Renal pelvis (tissue), 12 donors: ENCODE results near the gene GSX1. TPM values are rescaled to one million over a fixed set of nuclear protein-coding genes. Genes with fewer than 3 reads are reported as not detected.
A peak's percentile ranks its signal among the peaks of the same experiment; 100 is the strongest.
"Not testable (repeated sequence)": the region's sequence is repeated elsewhere in the genome, so short reads cannot be mapped to it uniquely, and the experiment has no call there.

Experiments used
- DNase-seq: peaks from one replicate; pipeline ENCODE4 v3.0.0-alpha.2; 2013
- long read RNA-seq, 16 experiments: transcript quantifications; one replicate each; lab custom pipeline, GENCODE V29; 2026
- polyA plus RNA-seq, 3 donors: library from polyadenylated mRNA; unstranded; fragments of 120-200 nt; gene quantifications; one replicate each; pipeline ENCODE4 v1.2.1, GENCODE V29; 2013; ENCODE audit not compliant: insufficient read length in 3 of 3

GSX1 gene
- polyA plus RNA-seq, result not detected
- long read RNA-seq, donor 1, result 0 reads
- long read RNA-seq, donor 2, result 0 reads
- long read RNA-seq, donor 3, result 0 reads
- long read RNA-seq, donor 4, result 0 reads
- long read RNA-seq, donor 5, result 0 reads
- long read RNA-seq, donor 6, result 0 reads
- long read RNA-seq, donor 7, result 0 reads
- long read RNA-seq, donor 8, result 0 reads
- long read RNA-seq, donor 9, result 0 reads
- long read RNA-seq, donor 10, result 0 reads
- long read RNA-seq, donor 11, result 0 reads
- long read RNA-seq, donor 12, result 0 reads
- long read RNA-seq, donor 13, result 0 reads
- long read RNA-seq, donor 14, result 0 reads
- long read RNA-seq, donor 15, result 0 reads
- long read RNA-seq, donor 16, result 0 reads

DNA sequence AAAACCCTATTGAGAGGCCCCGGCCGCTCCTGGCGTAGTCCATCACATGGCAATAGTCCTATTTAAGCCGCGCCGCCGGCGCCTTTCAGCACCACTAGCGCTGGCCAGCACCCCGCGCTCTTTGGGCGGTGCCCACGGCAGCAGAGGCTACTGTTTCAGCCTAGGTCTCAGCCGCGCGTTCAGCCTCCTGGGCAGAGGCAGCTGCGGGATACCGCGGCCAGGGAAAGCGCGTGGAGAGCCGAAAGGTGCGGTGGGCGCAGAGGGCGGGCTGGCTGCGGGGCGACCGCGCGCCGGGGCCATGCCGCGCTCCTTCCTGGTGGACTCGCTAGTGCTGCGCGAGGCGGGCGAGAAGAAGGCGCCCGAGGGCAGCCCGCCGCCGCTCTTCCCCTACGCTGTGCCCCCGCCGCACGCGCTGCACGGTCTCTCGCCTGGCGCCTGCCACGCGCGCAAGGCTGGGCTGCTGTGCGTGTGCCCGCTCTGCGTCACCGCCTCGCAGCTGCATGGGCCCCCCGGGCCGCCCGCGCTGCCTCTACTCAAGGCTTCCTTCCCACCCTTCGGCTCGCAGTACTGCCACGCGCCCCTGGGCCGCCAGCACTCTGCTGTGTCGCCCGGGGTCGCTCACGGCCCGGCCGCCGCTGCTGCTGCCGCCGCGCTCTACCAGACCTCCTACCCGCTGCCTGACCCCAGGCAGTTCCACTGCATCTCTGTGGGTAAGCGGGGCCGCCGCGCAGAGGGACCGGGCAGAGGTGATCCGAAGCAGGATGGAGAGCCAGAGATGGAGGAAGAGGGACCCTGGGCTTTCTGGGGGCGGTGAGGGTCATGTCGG is at the start of gene GSX1:
Gene GSX1 (plus strand): TSS at position 91 of the 826 bp plus-strand sequence. CDS start 208 bp downstream, at position 299.
- peak; percentile 85 for DNase-seq

DNA sequence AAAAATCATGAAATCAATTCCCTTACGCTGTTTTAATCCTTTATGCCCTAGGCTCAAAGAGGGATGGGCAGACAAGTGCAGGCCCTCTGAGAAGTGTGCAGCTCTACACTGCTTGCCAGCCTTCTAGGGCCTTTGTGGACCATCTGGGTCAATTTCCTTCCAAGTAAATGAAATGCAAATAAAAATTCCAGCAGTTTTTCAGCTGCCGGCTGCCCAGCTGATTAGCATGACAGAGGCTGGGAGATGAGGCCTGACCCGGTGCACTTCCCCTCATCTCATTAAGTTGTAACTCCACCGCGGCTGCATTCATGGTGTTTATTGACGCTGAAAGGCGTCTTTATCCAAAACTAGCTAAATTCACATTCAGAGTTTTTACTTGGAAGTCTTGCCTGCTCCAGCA is 47.5 kb upstream of the GSX1 start:
- peak; percentile 4 for DNase-seq

DNA sequence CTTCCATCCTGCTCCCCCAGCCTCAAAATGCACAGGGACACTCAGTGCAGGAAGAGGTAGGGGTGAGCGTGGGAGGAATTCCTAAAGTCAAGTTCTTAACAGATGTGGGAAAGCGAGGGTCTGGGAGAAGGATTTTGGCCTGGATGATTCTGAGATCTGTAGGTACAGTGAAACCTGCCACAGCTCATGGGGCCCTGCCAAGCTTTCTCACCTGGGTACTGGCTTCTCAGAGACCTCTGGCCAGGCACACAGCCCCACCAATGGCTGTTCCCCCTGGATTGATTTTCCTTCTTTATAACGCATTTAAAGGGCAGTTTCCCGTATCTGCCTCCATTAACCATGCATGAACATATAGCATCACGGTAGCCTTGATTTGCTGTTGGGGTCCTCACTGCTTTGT is 47.0 kb upstream of the GSX1 start:
- DNase-seq, result no peak

DNA sequence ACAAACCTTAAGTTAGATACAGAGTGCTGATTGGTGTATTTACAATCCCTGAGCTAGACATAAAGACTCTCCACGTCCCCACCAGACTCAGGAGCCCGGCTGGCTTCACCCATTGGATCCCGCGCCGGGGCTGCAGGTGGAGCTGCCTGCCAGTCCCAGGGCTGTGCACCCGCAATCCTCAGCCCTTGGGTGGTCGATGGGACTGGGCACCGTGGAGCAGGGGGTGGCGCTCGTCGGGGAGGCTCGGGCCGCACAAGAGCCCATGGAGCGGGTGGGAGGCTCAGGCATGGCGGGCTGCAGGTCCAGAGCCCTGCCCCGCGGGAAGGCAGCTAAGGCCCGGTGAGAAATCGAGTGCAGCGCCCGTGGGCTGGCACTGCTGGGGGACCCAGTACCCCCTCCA is 44.1 kb upstream of the GSX1 start:
- DNase-seq, result not testable (repeated sequence)

DNA sequence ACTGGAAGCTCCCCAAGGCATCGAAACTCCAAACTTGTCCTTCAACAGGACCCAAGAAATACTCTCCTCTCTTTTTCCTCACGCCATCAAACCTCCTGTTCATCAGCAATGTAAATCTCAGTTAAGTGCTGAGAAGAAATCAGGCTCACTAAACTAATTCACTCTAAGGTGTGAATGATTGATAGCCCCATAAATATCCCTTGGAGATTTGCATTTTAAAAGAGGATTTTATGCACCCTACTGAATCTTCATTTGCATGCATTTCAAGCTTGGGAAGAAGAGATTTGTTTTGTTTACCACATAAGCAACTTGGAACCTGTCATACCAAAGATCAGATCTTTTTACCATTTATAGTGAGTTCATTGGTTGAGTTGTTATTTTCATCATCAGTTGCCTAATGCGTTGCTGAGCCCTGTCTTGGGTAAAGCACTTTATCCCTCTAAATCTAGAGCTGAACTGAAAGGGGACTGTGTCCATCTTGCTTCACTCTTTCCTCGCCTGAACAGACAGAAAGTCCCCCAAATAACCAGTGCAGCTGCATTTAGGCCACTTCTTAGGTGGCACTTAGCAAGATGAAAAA is 40.2 kb upstream of the GSX1 start:
- no peak for DNase-seq

DNA sequence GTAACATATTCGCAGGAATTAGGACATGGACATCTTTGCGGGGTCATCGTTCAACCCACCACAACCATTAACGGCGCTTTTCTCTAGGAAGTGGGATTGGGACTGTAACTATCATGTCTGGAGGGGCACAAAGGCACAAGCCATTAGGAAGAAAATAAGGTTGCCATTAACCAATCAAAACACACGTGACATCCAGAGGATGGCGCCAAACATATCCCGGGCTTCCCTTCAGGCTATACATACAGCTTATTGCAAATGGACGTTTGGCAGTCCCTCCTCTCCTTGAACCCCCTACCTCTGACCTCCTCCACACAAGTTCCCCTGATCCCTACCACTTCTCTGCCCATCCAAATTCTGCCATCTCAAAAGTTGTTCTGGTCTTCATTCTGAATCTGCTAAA is 26.6 kb upstream of the GSX1 start:
- DNase-seq, result no peak

DNA sequence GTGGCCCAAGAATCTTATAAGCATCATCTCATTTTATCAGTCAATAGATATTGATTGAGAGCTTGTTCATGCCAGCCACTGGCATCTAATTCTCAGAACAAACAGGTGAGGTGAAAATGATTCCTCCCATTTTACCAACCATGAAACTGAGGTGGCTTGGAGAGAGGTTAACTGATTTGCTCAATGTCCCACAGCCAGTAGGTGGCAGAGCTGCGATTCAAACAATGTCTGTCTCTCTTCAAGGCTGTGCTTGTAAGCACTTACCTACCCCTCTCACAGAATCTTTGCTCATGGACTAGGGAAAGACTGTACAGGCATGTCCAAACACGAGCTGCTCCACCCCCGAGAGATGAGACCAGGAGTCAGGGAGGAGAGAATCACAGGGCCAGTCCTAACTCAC is 21.5 kb upstream of the GSX1 start:
- DNase-seq, result no peak

DNA sequence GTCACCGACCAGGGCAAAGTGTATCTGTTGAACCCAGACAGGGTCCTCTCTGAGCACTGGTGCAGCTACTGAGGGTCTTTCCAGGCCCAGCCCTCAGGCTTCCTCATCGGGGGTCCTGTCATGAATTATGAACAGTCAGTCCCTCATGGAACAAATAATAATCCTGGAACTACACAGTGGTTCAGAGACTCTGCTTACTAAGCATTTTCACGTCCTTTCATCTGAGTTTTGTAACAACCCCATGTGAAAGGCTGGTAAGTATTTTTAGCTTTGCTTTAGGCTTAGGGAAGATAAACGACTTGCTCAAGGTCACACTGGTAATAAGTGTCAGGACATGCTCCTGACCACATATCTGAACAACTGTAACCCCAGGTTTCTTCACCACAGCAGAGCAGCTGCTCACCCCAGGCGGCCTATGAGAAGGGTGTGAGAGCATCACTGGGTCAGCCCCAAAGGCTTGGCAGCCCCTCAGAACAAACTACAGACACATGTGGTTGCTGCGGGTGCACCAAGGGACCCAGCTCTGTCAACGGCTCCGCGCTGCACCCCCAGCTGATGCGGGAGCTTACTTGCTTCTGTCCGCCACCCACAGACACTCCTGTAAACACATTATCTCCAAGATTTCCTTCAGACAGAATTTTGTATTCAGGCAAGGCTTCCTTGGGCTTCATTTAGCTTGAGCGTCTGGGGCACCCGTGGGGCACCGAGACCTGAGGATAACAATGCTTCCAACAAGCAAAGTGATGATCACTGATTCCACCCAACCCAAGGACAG is 19.4 kb upstream of the GSX1 start:
- DNase-seq, result no peak

DNA sequence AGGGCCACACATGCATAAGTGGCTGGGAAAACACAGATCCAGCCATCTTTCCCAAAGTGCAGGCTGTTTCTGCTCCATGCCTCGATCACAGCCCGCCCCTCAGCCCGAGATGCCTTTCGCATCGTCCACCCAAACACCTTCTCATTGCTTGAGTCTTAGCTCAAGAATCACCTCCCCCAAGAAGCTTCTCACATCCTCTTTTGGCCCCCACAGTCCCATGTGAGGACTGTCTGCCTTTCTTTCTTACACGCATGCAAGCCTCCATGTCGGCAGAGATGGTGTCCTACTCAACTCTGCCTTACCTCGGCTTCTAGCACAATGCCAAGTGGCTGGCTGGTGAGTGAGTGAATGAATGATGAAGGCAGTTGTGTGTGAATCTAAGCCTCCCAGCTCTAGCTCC is 18.1 kb upstream of the GSX1 start:
- no peak for DNase-seq

DNA sequence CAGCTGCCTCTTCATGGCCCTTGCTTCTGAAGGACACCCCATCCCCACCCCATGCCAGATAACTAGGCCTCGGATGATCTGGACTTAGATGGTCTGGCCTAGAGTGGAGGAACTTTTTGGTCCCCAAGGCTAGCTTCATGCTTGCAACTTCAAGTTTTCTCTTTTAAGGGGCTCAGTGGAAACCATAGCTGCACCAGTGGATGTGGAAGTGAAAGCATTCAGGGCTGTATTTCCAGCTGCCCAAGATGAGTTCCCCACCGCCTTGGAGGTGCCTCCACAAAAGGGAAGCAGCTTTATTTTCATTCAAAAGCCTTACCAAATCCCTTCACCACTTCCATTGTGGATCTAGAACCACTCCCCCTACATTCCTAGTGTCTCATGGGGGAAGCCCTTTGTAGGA is 17.6 kb upstream of the GSX1 start:
- no peak for DNase-seq

DNA sequence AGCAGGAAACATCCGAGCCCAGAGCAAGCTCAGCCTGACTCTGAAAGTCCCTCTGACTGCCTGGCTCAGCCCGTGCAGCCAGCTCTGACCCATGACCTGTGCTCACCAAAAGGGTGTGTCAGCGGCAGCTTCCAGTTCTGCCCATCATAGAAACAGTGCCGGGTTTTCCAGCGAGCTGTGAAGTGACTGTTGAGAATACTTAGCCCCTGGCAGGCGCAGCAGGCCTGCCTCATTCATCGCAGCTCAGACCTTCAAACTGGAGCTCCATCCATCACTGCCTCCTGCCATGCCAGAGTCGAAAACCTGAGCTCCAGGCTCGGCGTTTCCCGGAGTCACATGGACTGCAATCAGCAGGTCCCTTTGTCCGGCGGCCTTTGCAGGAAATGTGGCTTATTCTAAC is 16.3 kb upstream of the GSX1 start:
- no peak for DNase-seq

DNA sequence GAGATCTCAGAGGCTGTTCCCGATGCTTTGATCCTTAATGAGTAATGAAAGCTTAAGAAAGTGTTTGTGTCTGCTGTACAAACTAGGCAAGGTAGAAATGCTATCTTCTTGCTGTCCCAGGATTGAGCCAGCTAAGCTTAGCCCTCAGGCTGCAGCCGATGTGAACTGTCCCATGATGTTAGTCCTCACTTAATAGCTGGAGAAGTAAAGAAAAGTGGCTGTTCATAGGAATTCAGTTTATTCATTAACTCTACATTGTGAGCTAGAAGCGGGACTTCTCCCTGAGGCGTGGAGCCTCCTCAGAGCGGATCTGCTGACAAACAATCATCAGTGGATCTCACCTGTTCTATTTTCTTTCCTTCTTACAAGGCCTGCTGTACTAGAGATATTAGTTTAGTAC is 10.1 kb upstream of the GSX1 start:
- no peak for DNase-seq

DNA sequence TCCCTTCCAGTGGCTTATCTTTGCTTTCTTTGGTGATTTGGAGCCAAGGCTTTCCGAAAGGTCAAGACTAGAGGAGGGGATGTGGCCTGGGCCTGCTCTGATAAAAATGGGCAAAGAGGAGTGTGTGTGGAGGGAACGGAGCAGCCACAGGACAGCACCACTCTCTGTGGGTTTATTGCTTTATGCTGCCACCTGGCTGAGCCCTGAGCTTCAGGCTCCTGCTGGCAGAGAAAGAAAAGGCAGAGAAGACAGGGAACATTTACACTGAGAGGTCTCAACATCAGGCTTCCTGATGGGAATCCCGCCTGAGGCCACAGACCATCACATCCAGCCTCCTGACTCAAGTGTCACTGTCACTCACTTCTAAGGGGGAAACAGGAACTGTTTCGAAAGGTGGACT is 9.2 kb upstream of the GSX1 start:
- no peak for DNase-seq

DNA sequence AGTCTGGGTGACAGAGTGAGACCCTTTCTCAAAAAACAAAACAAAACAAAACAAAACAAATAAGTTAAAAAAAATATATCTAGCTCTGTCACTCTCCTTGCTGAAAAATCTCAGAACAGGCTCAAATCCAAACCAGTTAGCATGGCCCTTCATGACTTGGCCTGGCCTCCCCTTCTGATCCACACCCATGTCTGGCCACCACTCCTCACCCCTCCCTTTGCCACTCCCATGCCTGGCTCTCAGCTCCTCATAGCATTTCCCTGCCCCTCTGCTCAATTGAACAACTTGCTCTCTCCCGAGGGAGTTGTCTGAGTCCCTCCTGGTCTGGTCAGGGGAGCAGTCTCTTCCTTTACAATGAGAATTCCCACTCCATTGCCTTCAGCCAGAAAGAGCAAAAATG is 4.0 kb upstream of the GSX1 start:
- no peak for DNase-seq

DNA sequence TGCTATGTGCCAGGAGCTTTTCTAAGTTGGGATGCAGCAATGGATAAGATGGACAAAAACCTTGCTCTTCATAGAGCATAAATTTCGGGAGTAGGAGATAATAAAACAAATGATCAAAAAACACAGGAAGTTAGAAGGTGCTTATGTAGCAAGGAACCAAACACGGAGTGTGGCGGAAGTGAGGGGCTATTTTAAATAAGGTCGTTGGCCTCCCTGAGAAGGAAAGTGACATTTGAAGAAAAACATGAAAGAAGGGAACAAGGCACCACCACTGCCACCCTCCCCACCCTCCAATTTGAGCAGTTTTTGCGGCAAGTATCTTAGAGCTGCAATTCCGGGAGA is 3.2 kb upstream of the GSX1 start:
- no peak for DNase-seq

DNA sequence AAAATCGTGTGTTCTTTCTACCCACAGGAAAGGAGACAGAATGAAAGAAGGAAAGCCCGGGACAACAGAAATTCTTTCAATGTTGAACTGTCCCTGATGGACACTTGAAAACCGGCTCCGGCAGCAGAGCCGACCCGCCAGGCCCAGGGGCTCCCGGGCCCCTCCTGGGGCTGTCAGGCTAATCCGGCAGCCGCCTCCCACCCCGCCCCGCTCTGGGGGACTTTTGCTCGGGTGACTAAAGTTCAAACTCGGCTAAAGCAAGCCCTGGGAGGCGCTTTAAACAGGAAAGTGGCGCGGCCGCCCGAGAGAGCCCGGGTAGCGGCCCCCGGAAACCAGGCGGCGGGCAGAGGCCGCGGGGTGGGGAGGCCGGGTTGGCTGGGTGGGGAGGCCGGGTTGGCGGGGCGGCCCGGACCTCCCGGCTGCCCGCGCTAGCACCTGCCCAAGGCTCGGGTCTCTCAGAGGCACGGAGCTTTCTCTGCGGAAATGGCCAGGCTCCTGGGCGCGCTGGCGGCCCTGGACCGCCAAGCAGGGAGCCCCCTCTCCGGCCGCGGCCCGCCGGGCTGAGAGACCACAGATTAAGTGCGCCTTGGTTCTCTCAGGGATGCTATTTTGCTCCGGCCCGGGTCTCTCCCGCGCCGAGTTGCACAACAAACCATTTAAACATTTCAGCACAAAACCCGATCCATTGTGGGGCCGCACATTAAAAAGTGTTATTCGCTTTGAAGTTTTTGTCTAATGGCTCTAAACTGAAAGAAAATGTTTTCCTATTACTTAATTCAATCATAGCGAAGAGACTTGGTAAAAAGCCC is 2.6 kb upstream of the GSX1 start:
- DNase-seq, result no peak

DNA sequence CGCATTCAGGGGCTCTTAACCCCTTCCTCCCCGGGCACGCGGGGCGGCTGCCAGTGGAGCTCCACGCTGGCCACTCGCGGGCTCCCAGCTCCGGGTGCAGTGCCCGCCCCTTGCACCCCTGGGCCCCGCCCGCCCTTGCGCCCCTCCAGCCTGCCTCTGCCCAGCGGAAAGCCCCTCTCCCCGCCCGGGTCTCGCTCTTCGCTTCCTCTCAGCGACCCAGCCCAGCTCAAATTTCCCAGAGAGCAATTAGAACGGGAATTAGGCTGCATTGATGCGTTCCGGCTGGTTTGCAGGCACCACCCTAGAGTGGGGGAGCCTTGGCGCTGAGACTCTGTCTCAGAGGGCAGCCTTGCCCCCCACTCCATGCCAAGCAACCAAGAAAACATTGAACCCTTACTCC is 1.8 kb upstream of the GSX1 start:
- no peak for DNase-seq

DNA sequence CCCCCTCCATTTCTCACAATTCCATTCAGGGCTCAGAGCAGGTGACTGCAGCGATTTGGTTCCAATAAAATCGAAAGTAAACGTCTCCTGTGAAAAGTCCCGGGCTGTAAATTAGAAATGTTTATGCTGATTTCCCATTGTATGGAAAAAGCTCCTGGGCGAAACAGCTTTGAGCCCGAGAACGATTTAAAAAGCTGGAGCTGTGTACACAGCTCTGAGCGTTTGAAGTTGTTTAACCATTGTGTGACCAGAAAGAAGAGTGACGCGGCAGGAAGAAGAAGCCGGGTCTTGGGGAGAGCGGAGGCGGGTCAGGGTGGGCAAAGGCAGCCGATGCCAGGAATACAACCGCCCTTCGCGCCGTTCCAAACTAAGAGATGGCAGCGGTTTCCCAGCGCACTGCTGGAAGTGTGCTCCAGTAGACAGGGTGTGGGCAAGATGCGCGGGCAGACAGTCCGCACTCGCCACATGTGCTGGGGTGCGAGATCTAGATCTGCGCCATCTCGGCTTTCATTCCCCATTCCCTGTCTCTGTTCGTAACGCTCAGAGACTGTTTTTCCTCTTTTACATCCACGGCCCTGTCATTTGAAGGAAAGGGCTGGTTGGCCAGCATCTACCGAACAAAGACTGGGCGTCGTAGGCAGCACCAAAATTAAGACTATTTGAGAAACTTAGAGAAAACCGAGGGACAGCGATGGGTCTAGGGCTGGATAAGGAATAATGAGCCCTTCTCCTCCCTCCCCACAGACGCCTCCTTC is 960 bp upstream of the GSX1 start:
- DNase-seq, result no peak

DNA sequence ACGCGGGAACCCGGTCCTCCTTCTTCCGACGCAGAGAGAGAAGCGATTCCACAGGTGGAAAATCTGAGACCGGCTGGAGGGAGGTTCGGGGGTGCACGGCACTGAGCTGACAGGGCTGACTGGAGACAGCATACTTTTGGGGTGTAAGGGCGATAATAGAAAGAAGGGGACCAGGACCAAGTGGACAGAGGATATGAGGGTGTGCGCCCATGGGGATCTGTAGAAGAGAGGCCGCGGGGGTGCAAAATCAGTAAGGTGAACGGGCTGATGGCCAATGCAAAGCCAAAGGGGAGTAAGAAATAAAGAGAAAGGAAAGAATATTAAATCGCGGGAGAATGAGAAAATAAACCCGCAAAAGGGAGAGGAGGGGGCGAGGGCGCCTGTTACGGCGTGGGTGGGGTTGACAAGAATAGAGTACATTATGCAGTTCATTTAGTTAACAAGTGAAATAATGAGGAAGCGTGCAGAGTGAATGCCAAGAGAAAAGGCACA is 336 bp upstream of the GSX1 start:
- no peak for DNase-seq

DNA sequence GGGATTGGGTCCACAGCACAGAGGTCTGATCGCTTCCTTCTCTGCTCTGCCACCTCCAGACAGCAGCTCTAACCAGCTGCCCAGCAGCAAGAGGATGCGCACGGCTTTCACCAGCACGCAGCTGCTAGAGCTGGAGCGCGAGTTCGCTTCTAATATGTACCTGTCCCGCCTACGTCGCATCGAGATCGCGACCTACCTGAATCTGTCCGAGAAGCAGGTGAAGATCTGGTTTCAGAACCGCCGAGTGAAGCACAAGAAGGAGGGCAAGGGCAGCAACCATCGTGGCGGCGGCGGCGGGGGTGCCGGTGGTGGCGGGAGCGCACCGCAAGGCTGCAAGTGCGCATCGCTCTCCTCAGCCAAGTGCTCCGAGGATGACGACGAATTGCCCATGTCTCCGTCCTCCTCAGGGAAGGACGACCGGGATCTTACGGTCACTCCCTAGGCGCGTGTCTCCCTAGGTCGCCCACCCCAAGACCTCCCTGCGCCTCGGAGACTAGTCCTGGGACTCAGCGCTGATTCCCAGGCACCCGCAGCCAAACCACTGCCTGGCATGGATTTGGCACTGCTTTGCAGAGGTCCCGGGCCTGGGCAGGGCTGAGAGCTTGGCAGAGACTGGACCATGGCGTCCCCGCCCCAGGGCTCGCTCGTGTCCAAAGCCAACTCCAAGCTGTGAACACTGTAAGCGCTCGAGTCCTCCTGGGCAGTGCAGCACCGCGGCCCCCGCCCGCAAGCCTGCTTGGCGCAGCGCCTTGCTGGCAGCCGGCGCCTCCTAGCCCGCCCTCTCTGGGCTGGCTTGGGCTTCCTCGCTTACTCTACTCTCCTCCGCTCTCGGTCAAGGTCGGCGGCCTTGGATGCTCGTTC is 1.5 kb downstream of the GSX1 start:
- DNase-seq, result no peak
